ENCODE data around the gene GUK1. TPM values are rescaled to one million over a fixed set of nuclear protein-coding genes. Genes with fewer than 3 reads are reported as not detected.
"Not testable (repeated sequence)": the region's sequence is repeated elsewhere in the genome, so short reads cannot be mapped to it uniquely, and the experiment has no call there.

The GUK1 gene
- total and polyA plus RNA-seq, 2 of the 4 experiments (the other 2 are of a cell fraction), result 465 to 548 TPM

- peak overlapping the region; percentile 35; the same call in 1 of the 2 replicates for H2BK20ac ChIP-seq (ENCODE audit: low read depth, low read length)
- in situ Hi-C loops (cut with MboI; ENCODE audit: low sequenced_read_pairs), result not testable (repeated sequence)
Measured at GRCh38 chr1:228173528-228174481, 33.7 kb downstream of the GUK1 start.

More at GRCh38 chr1:228173528-228174481, 33.7 kb downstream of the GUK1 start:
- Histone ChIP-seq H2AK9ac (replicated peaks; ENCODE audit: low read depth, low read length, poor library complexity) (peak overlapping the region; percentile 55), H4K20me1 (ENCODE audit: insufficient read depth, low read length) (peaks cover 11% of the 10 kb centered on the region), H3K79me1 (ENCODE audit: low read depth in 1 of 2, low read length in 2 of 2) (peaks cover 9 to 49% of the 10 kb centered on the region in 2 experiments), H4K5ac (ENCODE audit: low read depth, low read length) (0 out of 2 replicates have a peak overlapping the region, but pooled peaks have one; percentile 19), H2AK5ac (ENCODE audit: low read depth, low read length) (peak overlapping the region; percentile 73; the same call in 1 of the 2 replicates), H2AFZ (replicated peaks; ENCODE audit: low read length, poor library complexity) (peak overlapping the region; percentile 63)
- H3K9me1 ChIP-seq (ENCODE audit: insufficient read depth, low read length); DNase-seq; H3K4me2 ChIP-seq (ENCODE audit: low read depth, low read length); H3K4ac ChIP-seq (ENCODE audit: low read depth, low read length); H3K9me3 ChIP-seq (ENCODE audit: control insufficient read depth, insufficient read depth, low read length); H2BK15ac ChIP-seq (ENCODE audit: low read depth, low read length); H3K27me3 ChIP-seq (ENCODE audit: control insufficient read depth, insufficient read depth, low read length); H3K27ac ChIP-seq (ENCODE audit: insufficient read depth, low read length); H4K8ac ChIP-seq (ENCODE audit: low read depth in 2 of 2, low read length in 2 of 2); H3K4me3 ChIP-seq (ENCODE audit: insufficient read depth, low read depth, low read length); H2BK5ac ChIP-seq (ENCODE audit: low read depth, low read length, poor library complexity, severe bottlenecking); H4K91ac ChIP-seq (ENCODE audit: insufficient read depth, low read depth, low read length); H3K9ac ChIP-seq (ENCODE audit: low read depth, low read length); BruUV-seq (replicated peaks); dilution Hi-C loops (cut with HindIII; ENCODE audit: low sequenced_read_pairs, unreplicated experiment); CTCF ChIA-PET; H3K18ac ChIP-seq (ENCODE audit: low read depth, low read length); intact Hi-C loops (cut with micrococcal nuclease); H3K14ac ChIP-seq (replicated peaks; ENCODE audit: low read depth, low read length); H3K4me1 ChIP-seq (ENCODE audit: control insufficient read depth, insufficient read depth, low read length); H2BK120ac ChIP-seq (ENCODE audit: low read depth, low read length); POLR2A ChIA-PET (ENCODE audit: unreplicated experiment); H3K36me3 ChIP-seq (ENCODE audit: control insufficient read depth, insufficient read depth, low read length); H3K56ac ChIP-seq (ENCODE audit: extremely low read depth, insufficient read depth, low read length); H3K23ac ChIP-seq (ENCODE audit: low read depth, low read length): not testable (repeated sequence)
- 84% methylated on average over 14 of the region's 69 CpGs; no CpG with 5 or more reads in 1 of the 2 experiments for WGBS, 2 experiments (ENCODE audit: extremely low coverage in 2 of 2, insufficient read length in 1 of 2)
- peak; percentile 24; the same call in 1 of the 2 replicates for ATAC-seq (ENCODE audit: low read depth)
